BLaER1 treated with 17β-estradiol and CSF1 and Interleukin-3, amounts not matched to agents 10 nM and 100 nM (cell line): Measurements from ENCODE around the gene DOCK11.

Experiments
- H3K27ac ChIP-seq, 11 experiments: shearing (Covaris generic); formaldehyde crosslinking; 2 replicates each; pipeline ENCODE4 v1.8.1; 2022
- H3K27me3 ChIP-seq, 11 experiments: shearing (Covaris generic); formaldehyde crosslinking; 2 replicates each; pipeline ENCODE4 v1.8.1; 2022
- H3K36me3 ChIP-seq, 11 experiments: shearing (Covaris generic); formaldehyde crosslinking; 2 replicates each; pipeline ENCODE4 v1.8.1; 2022
- H3K4me1 ChIP-seq, 10 experiments: shearing (Covaris generic); formaldehyde crosslinking; 2 replicates each; pipeline ENCODE4 v1.8.1; 2022
- H3K4me2 ChIP-seq, 11 experiments: shearing (Covaris generic); formaldehyde crosslinking; 2 replicates each; pipeline ENCODE4 v1.8.1; 2022
- H3K4me3 ChIP-seq, 10 experiments: shearing (Covaris generic); formaldehyde crosslinking; 2 replicates each; pipeline ENCODE4 v1.8.1; 2022
- H3K9ac ChIP-seq, 11 experiments: shearing (Covaris generic); formaldehyde crosslinking; 2 replicates each; pipeline ENCODE4 v1.8.1; 2022
- H3K9me3 ChIP-seq, 11 experiments: shearing (Covaris generic); formaldehyde crosslinking; replicated peaks in 1 of 11; 2 replicates each; pipeline ENCODE4 v1.8.1; 2022
- H4K20me1 ChIP-seq, 11 experiments: shearing (Covaris generic); formaldehyde crosslinking; 2 replicates each; pipeline ENCODE4 v1.8.1; 2022
- Cebpa-rat ChIP-seq, 11 experiments: shearing (Covaris generic); IDR thresholded peaks; 2 replicates each; pipeline ENCODE4 v1.8.1; 2022

DOCK11 gene

GRCh38 chrX:118520216-118521206, 24.9 kb downstream of the DOCK11 start:
- no peak overlapping the region for H3K27ac ChIP-seq
- H3K9ac ChIP-seq: no peak overlapping the region
- TF ChIP-seq Cebpa-rat (IDR thresholded peaks at IDR 0.05): no peak

GRCh38 chrX:118521435-118521834, 25.8 kb downstream of the DOCK11 start:
- no peak for TF ChIP-seq Cebpa-rat (IDR thresholded peaks at IDR 0.05)
- Histone ChIP-seq H3K36me3 (peaks cover 0 to 4% (median 0%) of the 10 kb centered on the region in 11 experiments; a peak in 1 of 22 replicates), H3K27me3 (no peaks in the 10 kb centered on the region), H3K4me3 (no peak overlapping the region), H4K20me1 (peaks cover 0 to 97% (median 32%) of the 10 kb centered on the region in 11 experiments; a peak in 12 of 22 replicates), H3K9ac (no peak overlapping the region), H3K27ac (no peak overlapping the region), H3K4me2 (peak overlapping the region in 1 of 11 experiments; percentile 44; a peak in 1 of 22 replicates), H3K4me1 (peaks cover 11 to 80% (median 29%) of the 10 kb centered on the region in 10 experiments), H3K9me3 (0 out of 22 replicates have a peak, but pooled peaks cover 0 to 3% (median 0%) of the 10 kb centered on the region in 11 experiments)

More at GRCh38 chrX:118520216-118521206, 24.9 kb downstream of the DOCK11 start:
- H3K36me3 ChIP-seq: peaks cover 0 to 5% (median 0%) of the 10 kb centered on the region in 11 experiments; a peak in 1 of 22 replicates
- no peaks in the 10 kb centered on the region for H3K27me3 ChIP-seq
- H3K9me3 ChIP-seq: 0 out of 22 replicates have a peak, but pooled peaks cover 0 to 3% (median 0%) of the 10 kb centered on the region in 11 experiments
- H4K20me1 ChIP-seq: peaks cover 0 to 94% (median 32%) of the 10 kb centered on the region in 11 experiments; a peak in 12 of 22 replicates
- peak overlapping the region in 5 of 11 experiments; percentile 18 to 63 (median 30); a peak in 11 of 22 replicates for H3K4me2 ChIP-seq
- H3K4me3 ChIP-seq: no peak overlapping the region
- peaks cover 2 to 70% (median 20%) of the 10 kb centered on the region in 10 experiments; a peak in 18 of 20 replicates for H3K4me1 ChIP-seq

- no peak overlapping the region for H3K27ac ChIP-seq
These were observed 26.8 kb downstream of the DOCK11 start for GRCh38 chrX:118522230-118522926.

GRCh38 chrX:118523920-118524319, 28.3 kb downstream of the DOCK11 start:
- H3K4me2 ChIP-seq: no peak overlapping the region
- no peak overlapping the region for H3K27ac ChIP-seq
- H4K20me1 ChIP-seq: peaks cover 0 to 77% (median 20%) of the 10 kb centered on the region in 11 experiments; a peak in 11 of 22 replicates
- no peak for TF ChIP-seq Cebpa-rat (IDR thresholded peaks at IDR 0.05)
- H3K4me3 ChIP-seq: no peak overlapping the region
- H3K27me3 ChIP-seq: no peaks in the 10 kb centered on the region
- 0 out of 22 replicates have a peak, but pooled peaks cover 0 to 3% (median 0%) of the 10 kb centered on the region in 11 experiments for H3K9me3 ChIP-seq
- peaks cover 28 to 86% (median 42%) of the 10 kb centered on the region in 10 experiments for H3K4me1 ChIP-seq
- 0 out of 22 replicates have a peak, but pooled peaks cover 0 to 2% (median 0%) of the 10 kb centered on the region in 11 experiments for H3K36me3 ChIP-seq
- H3K9ac ChIP-seq: no peak overlapping the region

More at GRCh38 chrX:118522230-118522926, 26.8 kb downstream of the DOCK11 start:
- Histone ChIP-seq H3K4me2 (0 out of 22 replicates have a peak overlapping the region, but pooled peaks of 2 of the 11 experiments have one; percentile 15 to 18), H3K36me3 (0 out of 22 replicates have a peak, but pooled peaks cover 0 to 2% (median 0%) of the 10 kb centered on the region in 11 experiments), H3K9me3 (0 out of 22 replicates have a peak, but pooled peaks cover 0 to 3% (median 0%) of the 10 kb centered on the region in 11 experiments), H3K4me1 (peaks cover 19 to 89% (median 36%) of the 10 kb centered on the region in 10 experiments), H3K4me3 (no peak overlapping the region), H3K9ac (no peak overlapping the region), H4K20me1 (peaks cover 0 to 93% (median 23%) of the 10 kb centered on the region in 11 experiments; a peak in 11 of 22 replicates), H3K27me3 (no peaks in the 10 kb centered on the region)
- no peak for TF ChIP-seq Cebpa-rat (IDR thresholded peaks at IDR 0.05)

GRCh38 chrX:118524344-118524743, 28.7 kb downstream of the DOCK11 start:
- no peak for TF ChIP-seq Cebpa-rat (IDR thresholded peaks at IDR 0.05)
- H3K4me2 ChIP-seq: no peak overlapping the region; a peak in 1 of 22 replicates
- H3K9me3 ChIP-seq: 0 out of 22 replicates have a peak, but pooled peaks cover 0 to 3% (median 0%) of the 10 kb centered on the region in 11 experiments
- H3K27ac ChIP-seq: no peak overlapping the region
- H3K27me3 ChIP-seq: no peaks in the 10 kb centered on the region
- H3K4me1 ChIP-seq: peaks cover 30 to 86% (median 45%) of the 10 kb centered on the region in 10 experiments
- H3K4me3 ChIP-seq: no peak overlapping the region
- no peak overlapping the region for H3K9ac ChIP-seq
- H4K20me1 ChIP-seq: peaks cover 0 to 73% (median 18%) of the 10 kb centered on the region in 11 experiments; a peak in 11 of 22 replicates
- H3K36me3 ChIP-seq: 0 out of 22 replicates have a peak, but pooled peaks cover 0 to 2% (median 0%) of the 10 kb centered on the region in 11 experiments

GRCh38 chrX:118525174-118525730, 29.6 kb downstream of the DOCK11 start:
- no peak for TF ChIP-seq Cebpa-rat (IDR thresholded peaks at IDR 0.05)
- peak overlapping the region in 1 of 11 experiments; percentile 32; a peak in 2 of 22 replicates for H3K27ac ChIP-seq
- 0 out of 22 replicates have a peak, but pooled peaks cover 0 to 2% (median 0%) of the 10 kb centered on the region in 11 experiments for H3K36me3 ChIP-seq
- H3K4me2 ChIP-seq: peak overlapping the region in 9 of 11 experiments; percentile 10 to 70 (median 51); a peak in 8 of 22 replicates
- H3K9ac ChIP-seq: no peak overlapping the region
- no peak overlapping the region for H3K4me3 ChIP-seq
- no peaks in the 10 kb centered on the region for H3K27me3 ChIP-seq
- H3K9me3 ChIP-seq: 0 out of 22 replicates have a peak, but pooled peaks cover 0 to 3% (median 0%) of the 10 kb centered on the region in 11 experiments
- H3K4me1 ChIP-seq: peaks cover 30 to 86% (median 48%) of the 10 kb centered on the region in 10 experiments
- peaks cover 0 to 64% (median 13%) of the 10 kb centered on the region in 11 experiments; a peak in 11 of 22 replicates for H4K20me1 ChIP-seq

- Histone ChIP-seq H3K4me2 (peak overlapping the region; percentile 10 to 70 (median 55)), H3K4me3 (no peak overlapping the region), H3K27me3 (no peaks in the 10 kb centered on the region), H3K36me3 (0 out of 22 replicates have a peak, but pooled peaks cover 0 to 2% (median 0%) of the 10 kb centered on the region in 11 experiments), H3K9me3 (0 out of 22 replicates have a peak, but pooled peaks cover 0 to 3% (median 0%) of the 10 kb centered on the region in 11 experiments), H4K20me1 (peaks cover 0 to 55% (median 10%) of the 10 kb centered on the region in 11 experiments; a peak in 8 of 22 replicates), H3K4me1 (peaks cover 30 to 86% (median 57%) of the 10 kb centered on the region in 10 experiments), H3K27ac (peak overlapping the region; percentile 32 to 79 (median 55); a peak in 20 of 22 replicates), H3K9ac (peak overlapping the region in 8 of 11 experiments; percentile 1 to 59 (median 40); a peak in 12 of 22 replicates)
- peak in 1 of 11 experiments; percentile 35; a peak in 1 of 22 replicates for TF ChIP-seq Cebpa-rat (IDR thresholded peaks at IDR 0.05)
These were observed 30.5 kb downstream of the DOCK11 start for GRCh38 chrX:118526149-118526548.
